CD4-positive, alpha-beta memory T cell (primary cell): ENCODE data around the gene MARCKS. TPM values are rescaled to one million over a fixed set of nuclear protein-coding genes. Genes with fewer than 3 reads are reported as not detected.

Experiments used
- CTCF ChIA-PET: fragments of 350-600 bp; sonication (Branson Sonifier 250); formaldehyde crosslinking; loops from one replicate; lab custom pipeline; 2021; ENCODE audit warnings: inconsistent platforms; ENCODE audit not compliant: partially characterized antibody; lab: Charles Lee
- POLR2A ChIA-PET: fragments of 350-600 bp; sonication (Branson Sonifier 250); formaldehyde crosslinking; loops from one replicate; lab custom pipeline; 2021; ENCODE audit not compliant: partially characterized antibody; lab: Charles Lee
- DNase-seq, 5 donors: peaks; one replicate each; pipeline versions ENCODE4 v3.0.0 to v3.0.0-alpha.2; 2020 to 2022; ENCODE audit warnings: mixed read lengths in 1 of 5
- H3K27ac ChIP-seq: one replicate; pipeline ENCODE4 v1.7.0; 2013; ENCODE audit warnings: low read depth, low read length
- H3K27me3 ChIP-seq: 2 replicates; pipeline ENCODE4 v1.7.0; 2013; ENCODE audit warnings: mild to moderate bottlenecking, low read length, moderate library complexity; ENCODE audit not compliant: insufficient read depth
- H3K36me3 ChIP-seq: 2 replicates; pipeline ENCODE4 v1.7.0; 2013; ENCODE audit warnings: mild to moderate bottlenecking, low read length, moderate library complexity; ENCODE audit not compliant: insufficient read depth
- H3K4me1 ChIP-seq: 2 replicates; pipeline ENCODE4 v1.7.0; 2013; ENCODE audit warnings: mild to moderate bottlenecking, low read length, moderate library complexity; ENCODE audit not compliant: insufficient read depth
- H3K4me3 ChIP-seq, 2 donors: one replicate each; pipeline ENCODE4 v1.7.0; 2013; ENCODE audit warnings: low read length in 2 of 2, mild to moderate bottlenecking in 1 of 2
- H3K9me3 ChIP-seq, 2 donors: one replicate each; pipeline ENCODE4 v1.7.0; 2013; ENCODE audit warnings: low read length in 2 of 2, control low read depth in 1 of 2; ENCODE audit not compliant: control insufficient read depth in 1 of 2
- H3K27ac Mint-ChIP-seq, 7 donors: one replicate each; pipeline ENCODE4 v1.8.0; 2020 to 2021; ENCODE audit warnings: mixed read lengths in 7 of 7, mild to moderate bottlenecking in 6 of 7, inconsistent platforms in 3 of 7, moderate library complexity in 3 of 7
- H3K27me3 Mint-ChIP-seq, 2 donors: one replicate each; pipeline ENCODE4 v1.8.0; 2020 to 2021; ENCODE audit warnings: mixed read lengths in 2 of 2
- H3K36me3 Mint-ChIP-seq, 2 donors: one replicate each; pipeline ENCODE4 v1.8.0; 2020 to 2021; ENCODE audit warnings: mixed read lengths in 2 of 2, inconsistent platforms in 1 of 2, mild to moderate bottlenecking in 1 of 2
- H3K4me1 Mint-ChIP-seq, 4 donors: one replicate each; pipeline ENCODE4 v1.8.0; 2020 to 2021; ENCODE audit warnings: mixed read lengths in 4 of 4, mild to moderate bottlenecking in 1 of 4
- H3K4me3 Mint-ChIP-seq, 8 donors: one replicate each; pipeline ENCODE4 v1.8.0; 2020 to 2021; ENCODE audit warnings: mixed read lengths in 8 of 8, mild to moderate bottlenecking in 7 of 8, moderate library complexity in 6 of 8, inconsistent platforms in 3 of 8
- H3K9me3 Mint-ChIP-seq, 8 donors: one replicate each; pipeline ENCODE4 v1.8.0; 2020 to 2021; ENCODE audit warnings: mixed read lengths in 8 of 8, mild to moderate bottlenecking in 5 of 8, inconsistent platforms in 3 of 8, moderate library complexity in 1 of 8
- intact Hi-C: fragments of 100-400 bp; cut with micrococcal nuclease; formaldehyde crosslinking; loops from one replicate; pipeline ENCODE4 v1.15.1; 2023
- polyA plus RNA-seq, 2 donors: library from polyadenylated mRNA; unstranded; fragments of 300-500 nt; fragmentation: Illumina TruSeq; gene quantifications; one replicate each; pipeline ENCODE4 v1.2.3, GENCODE V29; 2021
- total RNA-seq, 2 experiments: library from RNA; stranded (reverse); gene quantifications; one replicate each; pipeline ENCODE4 v1.2.3, GENCODE V29; 2021

MARCKS gene
- total and polyA plus RNA-seq, 4 experiments from 2014 or later: 0.18 to 2.7 (median 2.2) TPM; not detected in 1

- Histone ChIP-seq H3K27me3 (no peaks in the 10 kb centered on the region), H3K9me3 (no peaks in the 10 kb centered on the region), H3K4me1 (no peaks in the 10 kb centered on the region), H3K27ac (no peak overlapping the region), H3K4me3 (no peak overlapping the region), H3K36me3 (no peaks in the 10 kb centered on the region)
- CTCF ChIA-PET: no interaction called here
- H3K4me3 Mint-ChIP-seq: no peak overlapping the region
- POLR2A ChIA-PET: no interaction called here
- no peaks in the 10 kb centered on the region for H3K4me1 Mint-ChIP-seq
- H3K27ac Mint-ChIP-seq: no peak overlapping the region
- no peak for DNase-seq
- H3K36me3 Mint-ChIP-seq: no peaks in the 10 kb centered on the region
- H3K27me3 Mint-ChIP-seq: peaks cover 2 to 6% of the 10 kb centered on the region in 2 donors
- peaks cover 0 to 4% (median 0%) of the 10 kb centered on the region in 8 donors for H3K9me3 Mint-ChIP-seq
- intact Hi-C loops: no loop called here
These were observed 23.6 kb upstream of the MARCKS start for GRCh38 chr6:113833537-113833936.

- H3K9me3 Mint-ChIP-seq: no peaks in the 10 kb centered on the region
- Histone ChIP-seq H3K9me3 (no peaks in the 10 kb centered on the region), H3K36me3 (no peaks in the 10 kb centered on the region), H3K27me3 (no peaks in the 10 kb centered on the region), H3K4me1 (no peaks in the 10 kb centered on the region), H3K4me3 (no peak overlapping the region), H3K27ac (no peak overlapping the region)
- no peak overlapping the region for H3K27ac Mint-ChIP-seq
- intact Hi-C loops: no loop called here
- H3K4me1 Mint-ChIP-seq: no peaks in the 10 kb centered on the region
- ChIA-PET POLR2A (no interaction called here), CTCF (no interaction called here)
- no peak for DNase-seq
- H3K4me3 Mint-ChIP-seq: no peak overlapping the region
- peaks cover 6% of the 10 kb centered on the region in 2 donors for H3K27me3 Mint-ChIP-seq
- H3K36me3 Mint-ChIP-seq: no peaks in the 10 kb centered on the region
These were observed 20.0 kb upstream of the MARCKS start for GRCh38 chr6:113837170-113837569.

- no peak for DNase-seq
- ChIA-PET POLR2A (no interaction called here), CTCF (no interaction called here)
- no peaks in the 10 kb centered on the region for H3K4me1 Mint-ChIP-seq
- Histone ChIP-seq H3K27ac (no peak overlapping the region), H3K4me3 (no peak overlapping the region), H3K36me3 (no peaks in the 10 kb centered on the region), H3K27me3 (no peaks in the 10 kb centered on the region), H3K9me3 (no peaks in the 10 kb centered on the region), H3K4me1 (no peaks in the 10 kb centered on the region)
- intact Hi-C loops: no loop called here
- no peaks in the 10 kb centered on the region for H3K9me3 Mint-ChIP-seq
- H3K36me3 Mint-ChIP-seq: no peaks in the 10 kb centered on the region
- H3K27me3 Mint-ChIP-seq: peaks cover 8 to 14% of the 10 kb centered on the region in 2 donors
- no peak overlapping the region for H3K27ac Mint-ChIP-seq
- no peak overlapping the region for H3K4me3 Mint-ChIP-seq
These were observed 15.0 kb upstream of the MARCKS start for GRCh38 chr6:113842165-113842564.

- Mint-ChIP-seq H3K27ac (no peak overlapping the region), H3K4me3 (no peak overlapping the region), H3K4me1 (no peaks in the 10 kb centered on the region), H3K9me3 (no peaks in the 10 kb centered on the region), H3K36me3 (no peaks in the 10 kb centered on the region), H3K27me3 (peaks cover 14 to 22% of the 10 kb centered on the region in 2 donors)
- DNase-seq: no peak
- no peaks in the 10 kb centered on the region for H3K4me1 ChIP-seq
- intact Hi-C loops: no loop called here
- H3K27me3 ChIP-seq: no peaks in the 10 kb centered on the region
- POLR2A ChIA-PET: no interaction called here
- no peaks in the 10 kb centered on the region for H3K9me3 ChIP-seq
- H3K27ac ChIP-seq: no peak overlapping the region
- H3K36me3 ChIP-seq: no peaks in the 10 kb centered on the region
- CTCF ChIA-PET: no interaction called here
- H3K4me3 ChIP-seq: no peak overlapping the region
These were observed 13.6 kb upstream of the MARCKS start for GRCh38 chr6:113843500-113844073.

- Histone ChIP-seq H3K36me3 (no peaks in the 10 kb centered on the region), H3K4me1 (no peaks in the 10 kb centered on the region), H3K27ac (no peak overlapping the region), H3K27me3 (no peaks in the 10 kb centered on the region), H3K9me3 (no peaks in the 10 kb centered on the region), H3K4me3 (no peak overlapping the region)
- ChIA-PET POLR2A (no interaction called here), CTCF (no interaction called here)
- intact Hi-C loops: no loop called here
- H3K27ac Mint-ChIP-seq: no peak overlapping the region
- no peak overlapping the region for H3K4me3 Mint-ChIP-seq
- no peaks in the 10 kb centered on the region for H3K9me3 Mint-ChIP-seq
- H3K27me3 Mint-ChIP-seq: peaks cover 20 to 29% of the 10 kb centered on the region in 2 donors
- H3K4me1 Mint-ChIP-seq: no peaks in the 10 kb centered on the region
- H3K36me3 Mint-ChIP-seq: no peaks in the 10 kb centered on the region
- no peak for DNase-seq
These were observed 10.6 kb upstream of the MARCKS start for GRCh38 chr6:113846577-113846976.

GRCh38 chr6:113847447-113847846 lies 9.7 kb upstream of the MARCKS start:
- H3K27ac ChIP-seq: no peak overlapping the region
- no peak for DNase-seq
- Mint-ChIP-seq H3K36me3 (no peaks in the 10 kb centered on the region), H3K27me3 (peaks cover 22 to 31% of the 10 kb centered on the region in 2 donors), H3K27ac (no peak overlapping the region), H3K4me1 (no peaks in the 10 kb centered on the region), H3K9me3 (no peaks in the 10 kb centered on the region), H3K4me3 (no peak overlapping the region)
- no peaks in the 10 kb centered on the region for H3K9me3 ChIP-seq
- no peaks in the 10 kb centered on the region for H3K36me3 ChIP-seq
- peaks cover 3% of the 10 kb centered on the region for H3K27me3 ChIP-seq
- H3K4me1 ChIP-seq: no peaks in the 10 kb centered on the region
- intact Hi-C loops: no loop called here
- CTCF ChIA-PET: no interaction called here
- H3K4me3 ChIP-seq: no peak overlapping the region
- POLR2A ChIA-PET: no interaction called here

GRCh38 chr6:113848280-113848679 lies 8.9 kb upstream of the MARCKS start:
- H3K27ac Mint-ChIP-seq: no peak overlapping the region
- POLR2A ChIA-PET: no interaction called here
- H3K4me3 ChIP-seq: no peak overlapping the region
- H3K4me3 Mint-ChIP-seq: no peak overlapping the region
- H3K4me1 Mint-ChIP-seq: no peaks in the 10 kb centered on the region
- H3K4me1 ChIP-seq: no peaks in the 10 kb centered on the region
- no peaks in the 10 kb centered on the region for H3K36me3 ChIP-seq
- no peaks in the 10 kb centered on the region for H3K36me3 Mint-ChIP-seq
- H3K27me3 Mint-ChIP-seq: peaks cover 28 to 36% of the 10 kb centered on the region in 2 donors
- no peaks in the 10 kb centered on the region for H3K9me3 ChIP-seq
- CTCF ChIA-PET: interaction anchor here (1.5 kb wide), 1 partner anchor 11 kb away, joined by 4 read pairs; no protein-coding TSS in a partner anchor
- no peak overlapping the region for H3K27ac ChIP-seq
- no peaks in the 10 kb centered on the region for H3K9me3 Mint-ChIP-seq
- H3K27me3 ChIP-seq: peaks cover 11% of the 10 kb centered on the region
- DNase-seq: no peak
- intact Hi-C loops: no loop called here
